Coronary artery (tissue), 2 donors: ENCODE results near the gene TANGO6.
"Not testable (repeated sequence)": the region's sequence is repeated elsewhere in the genome, so short reads cannot be mapped to it uniquely, and the experiment has no call there.

Source experiments
- DNase-seq: peaks from one replicate; pipeline ENCODE4 v3.0.0-alpha.2; 2017; ENCODE audit warnings: low spot score
- H3K27ac ChIP-seq, 2 donors: fragments of 200-600 bp; sonication (generic); one replicate each; pipeline ENCODE4 v1.5.1; 2016 to 2019
- H3K4me3 ChIP-seq: fragments of 200-600 bp; sonication (generic); 2 replicates; pipeline ENCODE4 v1.5.1; 2016; ENCODE audit warnings: mild to moderate bottlenecking, moderate library complexity
- CTCF ChIP-seq: fragments of 200-600 bp; sonication (generic); IDR thresholded peaks from one replicate; pipeline ENCODE4 v1.5.1; 2019; ENCODE audit warnings: antibody characterized with exemption

The TANGO6 gene

GRCh38 chr16:68981971-68982370 lies 138.6 kb downstream of the TANGO6 start:
- Histone ChIP-seq H3K27ac (no peak overlapping the region), H3K4me3 (no peak overlapping the region)
- no peak for DNase-seq
- no peak for TF ChIP-seq CTCF

- no peak for DNase-seq
- Histone ChIP-seq H3K4me3 (no peak overlapping the region), H3K27ac (no peak overlapping the region)
- TF ChIP-seq CTCF: no peak
Measured at GRCh38 chr16:68984467-68984866, 141.1 kb downstream of the TANGO6 start.

GRCh38 chr16:68985268-68985667 lies 141.9 kb downstream of the TANGO6 start:
- Histone ChIP-seq H3K27ac (no peak overlapping the region), H3K4me3 (no peak overlapping the region)
- no peak for DNase-seq
- TF ChIP-seq CTCF: no peak

GRCh38 chr16:68985855-68986254 lies 142.5 kb downstream of the TANGO6 start:
- H3K27ac ChIP-seq: no peak overlapping the region
- DNase-seq: no peak
- no peak overlapping the region for H3K4me3 ChIP-seq
- no peak for TF ChIP-seq CTCF

- no peak overlapping the region for H3K4me3 ChIP-seq
- no peak for TF ChIP-seq CTCF
- no peak for DNase-seq
- no peak overlapping the region for H3K27ac ChIP-seq
Measured at GRCh38 chr16:68987734-68988457, 144.6 kb downstream of the TANGO6 start.

- H3K4me3 ChIP-seq, DNase-seq, H3K27ac ChIP-seq: not testable (repeated sequence)
Measured at GRCh38 chr16:68990172-68990845, 147.0 kb downstream of the TANGO6 start.

GRCh38 chr16:68991075-68991474 lies 147.7 kb downstream of the TANGO6 start:
- Histone ChIP-seq H3K27ac (no peak overlapping the region), H3K4me3 (no peak overlapping the region)
- DNase-seq: no peak
- TF ChIP-seq CTCF: no peak
